Upper lobe of left lung (tissue), 6 donors: ENCODE results near the gene MYADML2. TPM values are rescaled to one million over a fixed set of nuclear protein-coding genes. Genes with fewer than 3 reads are reported as not detected.
A peak's percentile ranks its signal among the peaks of the same experiment; 100 is the strongest.

ENCODE experiments used
- ATAC-seq, 2 donors: fragments of 200-7000 bp; cut with Tn5 transposase; one replicate each; pipeline ENCODE4 v1.9.1; 2022; ENCODE audit warnings: mild to moderate bottlenecking in 2 of 2, moderate library complexity in 2 of 2; ENCODE audit not compliant: low FRiP score in 2 of 2
- DNase-seq, 2 donors: peaks; one replicate each; pipeline ENCODE4 v3.0.0-alpha.2; 2019 to 2020
- H3K27ac ChIP-seq, 4 donors: fragments of 200-600 bp; sonication (generic); one replicate each; pipeline ENCODE4 v1.5.1; 2016 to 2019
- H3K27me3 ChIP-seq, 4 donors: fragments of 200-600 bp; sonication (generic); one replicate each; pipeline ENCODE4 v1.5.1; 2017 to 2019
- H3K36me3 ChIP-seq, 4 donors: fragments of 200-600 bp; sonication (generic); one replicate each; pipeline ENCODE4 v1.5.1; 2016 to 2019
- H3K4me1 ChIP-seq, 4 donors: fragments of 200-600 bp; sonication (generic); one replicate each; pipeline ENCODE4 v1.5.1; 2018 to 2019
- H3K4me3 ChIP-seq, 4 donors: fragments of 200-600 bp; sonication (generic); one replicate each; pipeline ENCODE4 v1.5.1; 2017 to 2019; ENCODE audit warnings: mild to moderate bottlenecking in 2 of 4, moderate library complexity in 1 of 4
- H3K9me3 ChIP-seq, 4 donors: fragments of 200-600 bp; sonication (generic); one replicate each; pipeline ENCODE4 v1.5.1; 2018 to 2019
- CTCF ChIP-seq, 6 experiments: fragments of 450-650 bp in 4 of 6; fragments of 200-600 bp in 2 of 6; sonication (generic) in 2 of 6; IDR thresholded peaks; one replicate each; pipeline ENCODE4 v1.5.1; 2016 to 2019; ENCODE audit warnings: antibody characterized with exemption in 6 of 6
- EP300 ChIP-seq, 4 donors: sonication (generic); formaldehyde crosslinking; IDR thresholded peaks; one replicate each; pipeline ENCODE4 v1.5.1; 2017; ENCODE audit warnings: antibody characterized with exemption in 4 of 4, control low read depth in 2 of 4
- POLR2A ChIP-seq, 4 donors: fragments of 450-650 bp; IDR thresholded peaks; one replicate each; pipeline ENCODE4 v1.5.1; 2016 to 2017; ENCODE audit warnings: antibody characterized with exemption in 4 of 4, mild to moderate bottlenecking in 2 of 4
- POLR2AphosphoS5 ChIP-seq, 2 donors: sonication (generic); formaldehyde crosslinking; IDR thresholded peaks; one replicate each; pipeline ENCODE4 v1.5.1; 2017; ENCODE audit warnings: antibody characterized with exemption in 2 of 2
- WGBS, 2 donors: methylation state at CpG; one replicate each; pipeline ENCODE4 v1.1.5; 2017 to 2018; 5-methylcytosine and 5-hydroxymethylcytosine counted together
- total RNA-seq, 6 donors: library from RNA; depleted of rRNA in 4 of 6; stranded (reverse); fragments of >200 nt in 4 of 6; gene quantifications; one replicate each; pipeline versions ENCODE4 v1.1.0 to v1.2.1, GENCODE V29; 2016 to 2021
- donor health status: DM: no; HTN: no; CAD: no; lungs with moderate emphysema.
- donor health status: DM: no; HTN: yes; CAD: no; lungs with severe emphysema.

The MYADML2 gene
- total RNA-seq, 6 donors from 2014 or later = not detected

DNA sequence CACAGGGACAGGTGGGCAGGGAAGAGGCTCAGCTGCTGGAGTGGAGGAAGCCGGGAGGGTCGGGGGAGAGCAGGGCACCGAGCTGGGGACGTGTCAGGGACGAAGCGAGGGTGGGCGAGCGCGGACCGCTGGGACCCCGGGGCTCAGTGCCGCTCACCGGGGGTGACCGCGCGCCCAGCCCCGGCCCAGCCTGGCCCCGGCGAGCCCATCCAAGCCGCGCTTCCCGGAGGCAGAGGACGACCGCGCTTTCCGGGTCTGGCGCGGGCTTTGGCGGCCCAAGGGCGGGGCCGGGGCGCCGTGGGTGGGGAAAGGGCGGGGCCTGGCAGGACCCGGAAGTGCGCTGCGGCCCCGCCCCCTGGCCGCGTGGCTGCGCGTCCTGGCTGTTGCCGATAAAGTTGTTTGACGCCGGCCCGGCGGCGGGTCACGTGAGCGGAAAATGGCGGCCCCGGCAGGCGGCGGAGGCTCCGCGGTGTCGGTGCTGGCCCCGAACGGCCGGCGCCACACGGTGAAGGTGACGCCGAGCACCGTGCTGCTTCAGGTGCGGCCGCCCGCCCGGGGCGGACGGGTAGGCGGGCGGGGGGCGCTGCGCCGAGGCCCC, 30.3 kb upstream of the MYADML2 start, which contains the start of gene ASPSCR1:
TSS of gene ASPSCR1 (plus strand) at position 419 of the 598 bp plus-strand sequence. CDS start at position 437, 18 bp downstream.
- 0 to 1% methylated on average over 20 to 44 of the region's 76 CpGs for whole genome bisulfite sequencing, 2 donors
- peak; percentile 92 to 99 for DNase-seq
- peak; percentile 94 to 99 for ATAC-seq

DNA sequence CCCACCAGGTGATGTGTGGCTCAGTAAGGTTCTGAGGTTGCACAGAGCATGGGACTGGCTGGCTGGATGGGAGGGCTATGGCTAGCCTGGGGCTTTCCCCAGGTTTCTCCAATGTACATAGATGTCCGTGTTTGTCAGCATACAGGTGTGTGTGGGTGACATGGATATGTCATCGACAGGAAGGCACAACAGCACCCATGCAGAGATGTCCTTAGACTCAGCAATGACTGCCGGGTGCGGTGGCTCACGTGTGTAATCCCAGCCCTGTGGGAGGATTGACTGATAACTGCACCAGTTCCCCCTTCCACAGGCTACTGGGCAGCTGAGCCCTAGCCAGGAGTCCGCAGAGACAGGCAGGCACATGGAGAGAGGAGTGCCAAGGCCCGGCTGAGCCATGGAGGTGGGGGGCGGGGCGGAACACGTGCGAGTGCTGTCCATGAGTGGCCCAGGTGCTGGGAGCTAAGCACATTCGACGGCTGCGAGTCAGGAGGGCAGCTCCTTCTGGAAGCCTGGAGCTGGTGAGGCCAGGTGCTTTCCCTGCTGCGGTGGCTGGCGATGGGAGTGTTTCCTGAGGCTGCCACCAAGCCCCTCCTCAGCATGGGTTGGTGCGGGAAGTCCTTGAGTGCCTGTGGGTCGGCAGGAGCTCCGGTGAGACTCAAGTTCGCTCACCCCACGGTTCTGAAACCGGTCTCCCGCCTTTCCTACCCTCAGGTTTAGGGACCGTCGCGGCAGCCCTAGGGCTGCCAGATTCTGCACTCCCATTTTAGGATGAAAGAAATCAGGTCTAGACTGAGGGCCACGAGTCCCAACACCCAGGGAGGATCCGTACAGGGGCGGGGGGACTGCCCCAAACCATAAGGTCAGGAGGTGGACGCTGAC, 29.5 kb upstream of the MYADML2 start:
- Histone ChIP-seq H3K36me3 (peaks cover 0 to 6% (median 0%) of the 10 kb centered on the region in 4 donors), H3K27me3 (no peaks in the 10 kb centered on the region), H3K4me3 (peak overlapping the region; percentile 46 to 95 (median 86)), H3K9me3 (no peaks in the 10 kb centered on the region), H3K27ac (peak overlapping the region; percentile 93 to 99 (median 94)), H3K4me1 (peaks cover 13 to 42% (median 26%) of the 10 kb centered on the region in 4 donors)
- 16 to 46% methylated on average over 11 to 26 of the region's 30 CpGs for WGBS, 2 donors
- ATAC-seq (peak; percentile 1 to 21), DNase-seq (peak; percentile 85 to 88)
- TF ChIP-seq EP300 (IDR thresholded peaks at IDR 0.05) (no peak), POLR2A (IDR thresholded peaks at IDR 0.05) (no peak), CTCF (IDR thresholded peaks at IDR 0.05) (no peak), POLR2AphosphoS5 (IDR thresholded peaks at IDR 0.05) (no peak)

More for the DNA sequence above, 30.3 kb upstream of the MYADML2 start, which contains the start of gene ASPSCR1:
- peaks cover 13 to 42% (median 26%) of the 10 kb centered on the region in 4 donors for H3K4me1 ChIP-seq
- H3K27me3 ChIP-seq = no peaks in the 10 kb centered on the region
- peak within 1 kb of the TSS; percentile 67 to 95 (median 86) for H3K4me3 ChIP-seq
- peak within 1 kb of the TSS; percentile 93 to 99 (median 94) for H3K27ac ChIP-seq
- peaks cover 0 to 6% (median 2%) of the 10 kb centered on the region in 4 donors for H3K36me3 ChIP-seq
- no peaks in the 10 kb centered on the region for H3K9me3 ChIP-seq
- TF ChIP-seq CTCF (IDR thresholded peaks at IDR 0.05) (no peak), POLR2AphosphoS5 (IDR thresholded peaks at IDR 0.05) (peak; percentile 84 to 88), POLR2A (IDR thresholded peaks at IDR 0.05) (peak in 3 of 4 donors; percentile 58 to 93 (median 87)), EP300 (IDR thresholded peaks at IDR 0.05) (peak in 1 of 4 donors; percentile 51)

DNA sequence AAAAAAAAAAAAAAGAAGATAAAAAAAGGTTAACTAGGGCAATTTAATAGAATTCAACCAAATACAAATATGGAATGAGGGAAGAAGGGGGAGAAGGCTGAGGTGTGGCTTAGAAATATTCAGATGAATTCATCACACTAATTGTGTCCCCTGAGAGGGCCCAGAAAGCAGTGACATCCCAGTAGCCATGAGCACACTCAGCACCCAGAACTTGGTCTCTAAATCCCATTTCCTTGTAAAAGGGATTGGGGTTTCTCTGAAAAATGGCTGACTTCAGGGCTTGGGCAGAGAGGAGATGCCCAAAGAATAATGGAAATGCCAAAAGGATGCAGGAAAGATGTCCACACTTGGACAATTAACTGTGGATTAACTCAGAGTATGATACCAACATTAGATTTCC, 26.4 kb upstream of the MYADML2 start:
- Histone ChIP-seq H3K4me3 (no peak overlapping the region), H3K36me3 (no peaks in the 10 kb centered on the region), H3K27me3 (no peaks in the 10 kb centered on the region), H3K4me1 (peaks cover 8 to 20% (median 13%) of the 10 kb centered on the region in 4 donors), H3K27ac (no peak overlapping the region), H3K9me3 (no peaks in the 10 kb centered on the region)
- no peak for TF ChIP-seq POLR2A (IDR thresholded peaks at IDR 0.05)
- TF ChIP-seq POLR2AphosphoS5 (IDR thresholded peaks at IDR 0.05) = no peak
- no peak for TF ChIP-seq CTCF (IDR thresholded peaks at IDR 0.05)
- TF ChIP-seq EP300 (IDR thresholded peaks at IDR 0.05) = no peak
- no peak for ATAC-seq
- no peak for DNase-seq

DNA sequence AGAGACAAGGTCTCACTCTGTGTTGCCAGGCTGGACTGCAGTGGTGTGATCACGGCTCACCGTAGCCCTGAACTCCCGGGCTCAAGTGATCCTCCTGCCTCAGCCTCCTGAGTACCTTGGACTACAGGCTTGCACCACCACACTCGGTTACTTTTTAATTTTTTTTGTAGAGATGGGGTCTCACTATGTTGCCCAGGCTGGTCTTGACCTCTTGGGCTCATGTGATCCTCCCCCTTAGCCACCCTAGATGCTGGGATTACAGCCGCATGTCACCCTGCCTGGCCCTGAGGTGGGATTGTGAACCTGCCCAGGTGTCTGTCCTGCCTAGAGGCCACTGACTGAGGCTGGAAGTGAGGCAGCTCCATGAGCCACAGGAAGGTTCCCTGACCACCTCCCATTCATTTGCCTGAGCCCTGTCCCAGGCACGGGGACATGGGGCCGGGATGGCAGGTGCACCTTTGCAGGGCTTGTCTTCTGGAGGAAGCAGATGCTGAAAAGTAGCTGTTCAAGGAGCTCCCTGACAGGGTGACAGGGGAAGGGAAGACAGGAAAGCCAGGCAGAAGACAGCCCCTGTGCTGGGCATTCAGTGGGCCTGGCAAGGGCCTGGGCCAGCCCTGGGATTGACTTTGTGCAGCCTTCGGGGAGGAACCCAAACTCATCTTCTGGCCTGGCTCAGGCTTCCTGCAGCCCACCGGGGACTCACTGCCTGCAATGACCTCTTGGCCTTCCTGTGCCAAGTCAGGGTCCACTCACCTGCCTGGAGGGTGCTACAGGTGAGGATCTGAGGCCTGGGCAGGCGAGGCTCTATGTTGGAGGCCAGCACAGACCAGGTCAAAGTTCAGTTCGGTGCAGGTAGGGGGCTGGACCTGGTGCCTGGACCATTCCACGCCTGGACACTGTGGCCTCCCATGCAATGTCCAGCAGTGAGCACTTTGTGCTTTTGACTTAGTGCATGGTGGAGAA, 22.1 kb upstream of the MYADML2 start:
- Histone ChIP-seq H3K36me3 (no peaks in the 10 kb centered on the region), H3K4me1 (peaks cover 17 to 36% (median 21%) of the 10 kb centered on the region in 4 donors), H3K4me3 (no peak overlapping the region), H3K27me3 (no peaks in the 10 kb centered on the region), H3K27ac (no peak overlapping the region), H3K9me3 (no peaks in the 10 kb centered on the region)
- WGBS, 2 donors = 84 to 89% methylated on average over 6 to 11 of the region's 12 CpGs
- ATAC-seq (no peak), DNase-seq (peak in 1 of 2 donors; percentile 33)
- TF ChIP-seq POLR2A (IDR thresholded peaks at IDR 0.05) (no peak), POLR2AphosphoS5 (IDR thresholded peaks at IDR 0.05) (no peak), CTCF (IDR thresholded peaks at IDR 0.05) (no peak), EP300 (IDR thresholded peaks at IDR 0.05) (no peak)
